K562 (cell line): ENCODE measurements around the gene ITPRID2. TPM values are rescaled to one million over a fixed set of nuclear protein-coding genes. Genes with fewer than 3 reads are reported as not detected.

ENCODE experiments used
- ATAC-seq: fragments of 200-7000 bp; cut with Tn5 transposase; 3 replicates; pipeline ENCODE4 v1.9.1; 2020; ENCODE audit warnings: moderate library complexity
- BruUV-seq: library from RNA; stranded (reverse); fragments of 400-500 nt; replicated peaks from 2 replicates; lab custom pipeline; 2021; lab: Mats Ljungman, UMichigan
- CTCF ChIA-PET: fragments of 300-600 bp; formaldehyde crosslinking; extraction: SDS; loops from one replicate; lab custom pipeline; 2021; ENCODE audit warnings: low intra/inter-chr PET ratio; lab: Yijun Ruan, JAX
- POLR2A ChIA-PET: fragments of 300-600, 350-650 bp; sonication (Branson Sonifier 250); formaldehyde crosslinking; extraction: SDS; loops from one replicate; lab custom pipeline; 2021; ENCODE audit warnings: antibody characterized with exemption, inconsistent platforms; lab: Yijun Ruan, JAX
- DNase-seq, 4 experiments: peaks; one replicate each; pipeline versions ENCODE4 v3.0.0 to v3.0.0-alpha.2; 2011 to 2018; ENCODE audit warnings: low spot score in 3 of 4, mixed read lengths in 3 of 4; ENCODE audit errors: extremely low read depth in 1 of 4
- FAIRE-seq: peaks from 2 replicates; lab custom pipeline; 2011; peaks lifted over from hg19 to GRCh38; lab: Jason Lieb, UNC
- H2AFZ ChIP-seq: 2 replicates; pipeline ENCODE4 v1.6.0; 2011; ENCODE audit warnings: low read depth, low read length, control low read depth, inconsistent platforms
- H3K27ac ChIP-seq: fragments of 200-600 bp; 3 replicates; pipeline ENCODE4 v1.8.0; 2011; ENCODE audit warnings: low read depth, mild to moderate bottlenecking, control low read depth, inconsistent platforms, low read length, moderate library complexity, mixed read lengths; ENCODE audit errors: extremely low read depth
- H3K27me3 ChIP-seq, 2 experiments: fragments of 300-600 bp in 1 of 2; 2 replicates in 1 of 2; 3 replicates in 1 of 2; pipeline versions ENCODE4 v1.6.0 to v1.8.0; 2011; ENCODE audit warnings: inconsistent platforms in 2 of 2, low read length in 2 of 2, mild to moderate bottlenecking in 1 of 2, mixed read lengths in 1 of 2, moderate library complexity in 1 of 2; ENCODE audit not compliant: control insufficient read depth in 2 of 2, insufficient read depth in 2 of 2
- H3K36me3 ChIP-seq: fragments of 300-600 bp; 3 replicates; pipeline ENCODE4 v1.8.0; 2011; ENCODE audit warnings: mild to moderate bottlenecking, low read length, inconsistent platforms; ENCODE audit not compliant: control insufficient read depth, insufficient read depth
- H3K4me1 ChIP-seq, 2 experiments: fragments of 200-600 bp in 1 of 2; replicated peaks in 1 of 2; 2 replicates in 1 of 2; 3 replicates in 1 of 2; pipeline versions ENCODE4 v1.5.1 to v1.8.0; 2011; ENCODE audit warnings: inconsistent platforms in 2 of 2, low read length in 2 of 2, mild to moderate bottlenecking in 1 of 2, mixed read lengths in 1 of 2, moderate library complexity in 1 of 2; ENCODE audit not compliant: control insufficient read depth in 2 of 2, insufficient read depth in 2 of 2
- H3K4me2 ChIP-seq: 2 replicates; pipeline ENCODE4 v1.6.1; 2011; ENCODE audit warnings: low read length, control low read depth, inconsistent platforms, mixed read lengths; ENCODE audit not compliant: insufficient read depth
- H3K4me3 ChIP-seq: fragments of 200-600 bp; sonication (generic), shearing (Covaris generic); 2 replicates; pipeline ENCODE4 v1.5.1; 2016; ENCODE audit warnings: control low read depth, inconsistent platforms
- H3K79me2 ChIP-seq: fragments of 200-600 bp; 3 replicates; pipeline ENCODE4 v1.8.0; 2011; ENCODE audit warnings: low read length, inconsistent platforms; ENCODE audit not compliant: control insufficient read depth, insufficient read depth
- H3K9ac ChIP-seq, 2 experiments: 2 replicates each; pipeline versions ENCODE4 v1.6.0 to v1.6.1; 2011; ENCODE audit warnings: low read depth in 2 of 2, low read length in 2 of 2, control low read depth in 1 of 2, inconsistent platforms in 1 of 2, mild to moderate bottlenecking in 1 of 2, mixed read lengths in 1 of 2; ENCODE audit not compliant: insufficient read depth in 1 of 2
- H3K9me1 ChIP-seq: one replicate; pipeline ENCODE4 v1.6.0; 2011; ENCODE audit warnings: inconsistent platforms, mild to moderate bottlenecking, low read length, moderate library complexity; ENCODE audit not compliant: control insufficient read depth, insufficient read depth
- H3K9me3 ChIP-seq: replicated peaks from 2 replicates; pipeline ENCODE4 v1.5.1; 2011; ENCODE audit warnings: low read depth, low read length, inconsistent platforms; ENCODE audit not compliant: control insufficient read depth, insufficient read depth
- H4K20me1 ChIP-seq: replicated peaks from 2 replicates; pipeline ENCODE4 v1.6.1; 2011; ENCODE audit warnings: low read length, inconsistent platforms, mixed read lengths; ENCODE audit not compliant: control insufficient read depth, insufficient read depth
- CAMTA2 ChIP-seq: fragments of 250-450 bp; sonication (Bioruptor Pico); conservative IDR thresholded peaks from 2 replicates; pipeline ENCODE4 v1.5.1; 2022
- CHD4 ChIP-seq: fragments of 200-600 bp; sonication (generic); IDR thresholded peaks from 3 replicates; pipeline ENCODE4 v1.6.1; 2012; ENCODE audit warnings: low read depth, mild to moderate bottlenecking, mixed read lengths, low read length, inconsistent platforms; ENCODE audit not compliant: insufficient read depth, insufficient replicate concordance, poor library complexity, severe bottlenecking
- HDGF ChIP-seq: fragments of 450-650 bp; IDR thresholded peaks from 2 replicates; pipeline ENCODE4 v1.6.1; 2016
- MTF1 ChIP-seq: fragments of 250-450 bp; sonication (Bioruptor Pico); IDR thresholded peaks from 2 replicates; pipeline ENCODE4 v1.9.0; 2021; ENCODE audit warnings: moderate library complexity, mild to moderate bottlenecking, inconsistent platforms, borderline replicate concordance
- NFXL1 ChIP-seq: fragments of 450-650 bp; formaldehyde crosslinking; IDR thresholded peaks from 2 replicates; pipeline ENCODE4 v1.4.0; 2021; ENCODE audit warnings: mild to moderate bottlenecking
- NR1H2 ChIP-seq: sonication (generic); formaldehyde crosslinking; IDR thresholded peaks from 2 replicates; pipeline ENCODE4 v1.4.0; 2020; ENCODE audit warnings: mild to moderate bottlenecking, missing genetic modification reagents
- RBM22 ChIP-seq: fragments of 200-400 bp; formaldehyde crosslinking; IDR thresholded peaks from 2 replicates; pipeline ENCODE4 v1.6.1; 2018; ENCODE audit warnings: low read length, low read depth; ENCODE audit not compliant: poor library complexity, severe bottlenecking
- RFX1 ChIP-seq: fragments of 450-650 bp; IDR thresholded peaks from 2 replicates; pipeline ENCODE4 v1.6.1; 2016; ENCODE audit warnings: mild to moderate bottlenecking, moderate library complexity
- RUNX1 ChIP-seq: sonication (generic); IDR thresholded peaks from 2 replicates; pipeline ENCODE4 v1.6.1; 2016; ENCODE audit warnings: antibody characterized with exemption, low read depth
- SAFB2 ChIP-seq: fragments of 200-400 bp; formaldehyde crosslinking; IDR thresholded peaks from 2 replicates; pipeline ENCODE4 v1.6.1; 2018; ENCODE audit warnings: borderline replicate concordance, low read length, low read depth, moderate library complexity; ENCODE audit not compliant: severe bottlenecking
- SMARCA4 ChIP-seq: fragments of 450-650 bp; IDR thresholded peaks from 2 replicates; pipeline ENCODE4 v1.6.1; 2016
- VEZF1 ChIP-seq: fragments of 200-800 bp; sonication (Bioruptor generic); IDR thresholded peaks from 2 replicates; pipeline ENCODE4 v1.6.1; 2017; ENCODE audit warnings: missing genetic modification characterization, missing compliant biosample characterization
- ZBTB2 ChIP-seq: fragments of 450-650 bp; IDR thresholded peaks from 2 replicates; pipeline ENCODE4 v1.6.1; 2016; ENCODE audit warnings: antibody characterized with exemption
- ZKSCAN1 ChIP-seq: fragments of 150-350 bp; IDR thresholded peaks from 2 replicates; pipeline ENCODE4 v1.6.1; 2016; ENCODE audit warnings: low read depth, low read length
- ZNF282 ChIP-seq: sonication (generic); formaldehyde crosslinking; IDR thresholded peaks from 2 replicates; pipeline ENCODE4 v1.8.1; 2023; ENCODE audit warnings: missing genetic modification reagents
- ZNF354B ChIP-seq: fragments of 250-450 bp; sonication (Bioruptor Pico); IDR thresholded peaks from 2 replicates; pipeline ENCODE4 v1.4.0; 2020
- ZNF395 ChIP-seq: fragments of 200-800 bp; sonication (Bioruptor generic); IDR thresholded peaks from 2 replicates; pipeline ENCODE4 v1.6.1; 2017; ENCODE audit warnings: missing genetic modification characterization, missing compliant biosample characterization
- ZNF444 ChIP-seq: fragments of 250-450 bp; sonication (Bioruptor Pico); IDR thresholded peaks from 2 replicates; pipeline ENCODE4 v1.4.0; 2020; ENCODE audit warnings: mild to moderate bottlenecking, moderate library complexity
- WGBS: fragments of 100-300 bp; shearing (Covaris generic); methylation state at CpG from one replicate; pipeline ENCODE4 v1.1.6; 2016; ENCODE audit warnings: low coverage, mixed read lengths; ENCODE audit not compliant: insufficient coverage; ENCODE audit errors: missing lambda C conversion rate; 5-methylcytosine and 5-hydroxymethylcytosine counted together
- in situ Hi-C: fragments of 300-500 bp; cut with MboI; formaldehyde crosslinking; loops from 4 replicates; pipeline ENCODE4 v1.15.0; 2018; ENCODE audit warnings: inconsistent platforms, mixed read lengths
- intact Hi-C: fragments of 100-400 bp; cut with micrococcal nuclease; formaldehyde crosslinking; loops from 2 replicates; pipeline ENCODE4 v1.14.2; 2022
- polyA plus RNA-seq, 8 experiments: library from polyadenylated mRNA; depleted of rRNA in 4 of 8; stranded (reverse) in 5 of 8; unstranded in 3 of 8; fragments of >200 nt; fragmentation: Nextera tagmentation in 2 of 8; fragmentation: Illumina TruSeq in 1 of 8; extraction: Ambion mirVana in 2 of 8; extraction: Trizol in 1 of 8; gene quantifications; 2 replicates each; pipeline versions ENCODE4 v1.2.1 to v1.2.3, GENCODE V29; 2011 to 2014; ENCODE audit warnings: inconsistent platforms in 1 of 8, missing spikeins in 1 of 8
- total RNA-seq, 7 experiments: library from RNA; depleted of rRNA in 6 of 7; stranded (reverse); fragments of >200 nt in 6 of 7; fragmentation: Illumina TruSeq in 2 of 7; extraction: Trizol in 2 of 7; gene quantifications; 2 replicates each; pipeline versions ENCODE4 v1.2.1 to v1.2.3, GENCODE V29; 2011 to 2021; ENCODE audit warnings: low replicate concordance in 1 of 7

ITPRID2 gene
- total and polyA plus RNA-seq, 9 of the 15 experiments (the other 6 are each of a cell fraction or from before 2014, with no cell fraction given), result 18.5 to 77.8 (median 52.0) TPM

- in situ Hi-C loops (no loop called here), intact Hi-C loops (no loop called here)
- WGBS, result 0% methylated on average over 5 of the region's 5 CpGs
- H3K4me3 ChIP-seq, result no peak overlapping the region
- no peaks in the 10 kb centered on the region for H3K79me2 ChIP-seq
- ATAC-seq, result no peak
- FAIRE-seq, result no peak
- DNase-seq, result no peak
- TF ChIP-seq MTF1 (CRISPR knock-in tag) (no peak), HDGF (no peak), NR1H2 (CRISPR knock-in tag) (no peak), ZBTB2 (no peak), NFXL1 (CRISPR knock-in tag) (no peak), ZNF444 (CRISPR knock-in tag) (no peak), ZKSCAN1 (no peak), SMARCA4 (no peak), VEZF1 (CRISPR knock-in tag) (no peak), SAFB2 (no peak), CAMTA2 (CRISPR knock-in tag) (no peak), RBM22 (no peak), ZNF354B (no peak), ZNF282 (CRISPR knock-in tag) (no peak), RUNX1 (no peak), RFX1 (no peak), ZNF395 (CRISPR knock-in tag) (no peak), CHD4 (no peak)
- H3K27ac ChIP-seq, result no peak overlapping the region
- CTCF ChIA-PET, result no interaction called here
- no peaks in the 10 kb centered on the region for H3K27me3 ChIP-seq
- BruUV-seq, result no TSS peak
- H3K9me3 ChIP-seq, result no peaks in the 10 kb centered on the region
- H3K4me2 ChIP-seq, result no peak overlapping the region
- no peaks in the 10 kb centered on the region for H3K4me1 ChIP-seq
- POLR2A ChIA-PET, result no interaction called here
- no peaks in the 10 kb centered on the region for H4K20me1 ChIP-seq
- H3K36me3 ChIP-seq, result no peaks in the 10 kb centered on the region
- no peak overlapping the region for H3K9ac ChIP-seq
- no peak overlapping the region for H2AFZ ChIP-seq
- no peaks in the 10 kb centered on the region for H3K9me1 ChIP-seq
Observed at GRCh38 chr2:181973171-181973783, 81.7 kb downstream of the ITPRID2 start.
